Spleen (tissue), 11 donors: ENCODE results near the gene PDE1C. TPM values are rescaled to one million over a fixed set of nuclear protein-coding genes. Genes with fewer than 3 reads are reported as not detected.

Source experiments
- DNase-seq: peaks from one replicate; pipeline ENCODE4 v3.0.0-alpha.2; 2020
- H3K27ac ChIP-seq, 8 donors: fragments of 200-600 bp; sonication (generic) in 7 of 8; 1 replicate in 4 of 8; 2 replicates in 4 of 8; pipeline versions ENCODE4 v1.5.0 to v1.8.0; 2016 to 2021; ENCODE audit warnings: inconsistent platforms in 4 of 8, mild to moderate bottlenecking in 4 of 8, moderate library complexity in 1 of 8
- H3K27me3 ChIP-seq, 7 donors: fragments of 200-600 bp; sonication (generic) in 6 of 7; replicated peaks in 1 of 7; 1 replicate in 4 of 7; 2 replicates in 3 of 7; pipeline versions ENCODE4 v1.5.0 to v1.8.0; 2016 to 2021; ENCODE audit warnings: inconsistent platforms in 3 of 7, mild to moderate bottlenecking in 1 of 7
- H3K36me3 ChIP-seq, 6 donors: fragments of 200-600 bp; sonication (generic) in 5 of 6; 1 replicate in 4 of 6; 2 replicates in 2 of 6; pipeline versions ENCODE4 v1.5.0 to v1.8.0; 2016 to 2021; ENCODE audit warnings: inconsistent platforms in 2 of 6
- H3K4me1 ChIP-seq, 6 donors: fragments of 200-600 bp; sonication (generic) in 5 of 6; 1 replicate in 3 of 6; 2 replicates in 3 of 6; pipeline versions ENCODE4 v1.5.0 to v1.8.0; 2016 to 2021; ENCODE audit warnings: inconsistent platforms in 3 of 6
- H3K4me3 ChIP-seq, 8 donors: fragments of 200-600 bp; sonication (generic) in 7 of 8; 1 replicate in 4 of 8; 2 replicates in 4 of 8; pipeline versions ENCODE4 v1.5.0 to v1.8.0; 2016 to 2021; ENCODE audit warnings: inconsistent platforms in 4 of 8, mild to moderate bottlenecking in 4 of 8, moderate library complexity in 2 of 8
- H3K9me3 ChIP-seq, 8 donors: fragments of 200-600 bp; sonication (generic) in 7 of 8; 1 replicate in 4 of 8; 2 replicates in 4 of 8; pipeline versions ENCODE4 v1.5.0 to v1.8.0; 2016 to 2021; ENCODE audit warnings: inconsistent platforms in 4 of 8
- CTCF ChIP-seq, 11 experiments: fragments of 200-600 bp in 7 of 11; fragments of 450-650 bp in 4 of 11; sonication (generic) in 4 of 11; IDR thresholded peaks in 8 of 11; conservative IDR thresholded peaks in 3 of 11; 1 replicate in 7 of 11; 2 replicates in 4 of 11; pipeline versions ENCODE4 v1.4.0 to v1.8.0; 2016 to 2021; ENCODE audit warnings: antibody characterized with exemption in 11 of 11, inconsistent platforms in 4 of 11, mild to moderate bottlenecking in 1 of 11
- POLR2A ChIP-seq, 3 donors: fragments of 450-650 bp; IDR thresholded peaks; one replicate each; pipeline ENCODE4 v1.5.1; 2017; ENCODE audit warnings: antibody characterized with exemption in 3 of 3, mild to moderate bottlenecking in 1 of 3
- POLR2AphosphoS5 ChIP-seq, 3 donors: sonication (generic); formaldehyde crosslinking; IDR thresholded peaks; one replicate each; pipeline ENCODE4 v1.5.1; 2017; ENCODE audit warnings: antibody characterized with exemption in 3 of 3
- WGBS, 5 donors: extraction: QIAGEN DNeasy Blood & Tissue Kit in 3 of 5; methylation state at CpG; one replicate each; pipeline versions ENCODE4 v1.1.5 to v1.1.7; 2013 to 2018; 5-methylcytosine and 5-hydroxymethylcytosine counted together
- intact Hi-C: fragments of 100-400 bp; cut with DNase I; formaldehyde crosslinking; loops from one replicate; pipeline ENCODE4 v1.15.0; 2023; ENCODE audit warnings: low total_unique reads
- polyA plus RNA-seq, 3 donors: library from polyadenylated mRNA; stranded (reverse); fragments of 200-250 nt; gene quantifications; one replicate each; pipeline ENCODE4 v1.2.1, GENCODE V29; 2013
- total RNA-seq, 7 donors: library from RNA; depleted of rRNA in 3 of 7; stranded (reverse); fragments of >200 nt in 3 of 7; fragmentation: NEBNext Ultra II Directional in 4 of 7; extraction: Animal tissue kit (Norgen Biotek cat#: 25700) in 4 of 7; gene quantifications; one replicate each; pipeline versions ENCODE4 v1.1.0 to v1.2.1, GENCODE V29; 2016 to 2021
- donor health status: healthy with polysubstance abuse.
- donor health status: DM: no; HTN: no; CAD: no; lungs with moderate emphysema.
- donor health status: DM: no; HTN: no; CAD: no.
- donor health status: Bipolar disorder and iron deficiency.
- donor health status: healthy.
- donor health status: DM: no; HTN: no; CAD: no.
- donor health status: DM: yes; HTN: yes; CAD: no.

The PDE1C gene
- total and polyA plus RNA-seq, 10 donors: 0.53 to 3.3 (median 1.6) TPM

DNA sequence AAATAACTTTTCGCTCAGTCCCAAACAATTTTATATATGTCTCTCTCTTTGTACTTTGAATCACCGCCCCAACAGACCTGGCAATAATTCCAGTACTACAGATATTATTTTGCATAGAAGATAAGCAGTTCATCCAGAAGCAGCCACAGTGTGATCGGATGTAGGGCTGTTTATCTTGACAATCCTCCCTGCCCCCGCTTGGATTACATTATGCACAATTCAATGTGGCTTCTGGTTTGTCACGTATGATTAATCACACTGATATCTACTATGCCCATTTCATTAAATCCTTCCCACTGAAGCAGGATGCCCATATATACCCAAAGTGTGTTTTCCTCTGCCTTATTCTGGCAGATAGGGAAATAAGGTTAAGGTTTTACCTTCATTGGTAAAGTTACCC is 115.2 kb downstream of the PDE1C start:
- Histone ChIP-seq H3K27ac (no peak overlapping the region), H3K36me3 (no peaks in the 10 kb centered on the region), H3K9me3 (no peaks in the 10 kb centered on the region), H3K4me1 (no peaks in the 10 kb centered on the region), H3K4me3 (no peak overlapping the region), H3K27me3 (no peaks in the 10 kb centered on the region)
- intact Hi-C loops: no loop called here
- WGBS, 5 donors: 88 to 93% (median 90%) methylated on average over 5 of the region's 5 CpGs
- no peak for DNase-seq
- TF ChIP-seq CTCF (IDR thresholded peaks at IDR 0.05 in 8 of 11, conservative IDR thresholded peaks at IDR 0.05 in 3 of 11): no peak
- no peak for TF ChIP-seq POLR2A (IDR thresholded peaks at IDR 0.05)
- TF ChIP-seq POLR2AphosphoS5 (IDR thresholded peaks at IDR 0.05): no peak

GRCh38 chr7:31954500-31954899 is 115.7 kb downstream of the PDE1C start:
- Histone ChIP-seq H3K36me3 (no peaks in the 10 kb centered on the region), H3K9me3 (no peaks in the 10 kb centered on the region), H3K4me3 (no peak overlapping the region), H3K27ac (no peak overlapping the region), H3K4me1 (no peaks in the 10 kb centered on the region), H3K27me3 (no peaks in the 10 kb centered on the region)
- intact Hi-C loops: no loop called here
- no peak for DNase-seq
- TF ChIP-seq POLR2A (IDR thresholded peaks at IDR 0.05): no peak
- no peak for TF ChIP-seq POLR2AphosphoS5 (IDR thresholded peaks at IDR 0.05)
- TF ChIP-seq CTCF (IDR thresholded peaks at IDR 0.05 in 8 of 11, conservative IDR thresholded peaks at IDR 0.05 in 3 of 11): no peak
- 90 to 96% (median 95%) methylated on average over 2 of the region's 2 CpGs for WGBS, 5 donors

GRCh38 chr7:31953432-31953831 is 116.8 kb downstream of the PDE1C start:
- no peak overlapping the region for H3K4me3 ChIP-seq
- intact Hi-C loops: no loop called here
- H3K27me3 ChIP-seq: no peaks in the 10 kb centered on the region
- peaks cover 0 to 3% (median 0%) of the 10 kb centered on the region in 8 donors for H3K9me3 ChIP-seq
- DNase-seq: no peak
- no peak overlapping the region for H3K27ac ChIP-seq
- no peaks in the 10 kb centered on the region for H3K36me3 ChIP-seq
- TF ChIP-seq POLR2AphosphoS5 (IDR thresholded peaks at IDR 0.05) (no peak), CTCF (IDR thresholded peaks at IDR 0.05 in 8 of 11, conservative IDR thresholded peaks at IDR 0.05 in 3 of 11) (no peak), POLR2A (IDR thresholded peaks at IDR 0.05) (no peak)
- WGBS, 5 donors: 76 to 97% (median 84%) methylated on average over 2 of the region's 2 CpGs
- H3K4me1 ChIP-seq: no peaks in the 10 kb centered on the region

DNA sequence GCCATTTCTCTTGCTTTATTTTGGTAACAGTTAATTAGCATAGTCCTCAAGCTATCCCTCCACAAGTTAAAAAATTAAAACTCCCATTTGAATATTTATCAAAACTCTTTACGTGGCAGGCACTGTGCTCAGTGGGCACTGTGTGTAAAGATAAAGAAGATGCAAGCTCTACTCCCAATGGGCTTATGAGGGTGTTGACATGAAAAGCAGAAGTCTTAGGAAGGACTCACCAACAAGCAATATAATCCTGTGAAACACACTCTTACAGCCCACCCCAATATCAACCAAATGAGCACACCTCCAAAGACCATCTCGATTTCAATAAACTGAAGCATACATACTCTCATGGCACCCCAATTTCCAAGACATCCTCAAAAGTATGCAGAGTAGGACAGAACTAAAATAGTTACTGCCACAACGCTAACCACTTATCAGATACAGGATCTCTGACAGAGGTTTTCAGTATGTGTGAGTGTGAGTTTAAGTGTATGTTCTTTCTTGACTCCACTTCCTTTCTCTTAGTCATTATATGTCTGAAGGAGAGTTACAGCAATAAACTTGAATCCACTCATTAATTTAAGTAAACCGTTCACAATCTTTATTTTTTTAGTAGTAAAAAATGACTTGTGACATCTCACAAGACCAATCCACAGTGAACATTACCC is 120.0 kb downstream of the PDE1C start:
- no peak overlapping the region for H3K27ac ChIP-seq
- no peak for DNase-seq
- TF ChIP-seq POLR2AphosphoS5 (IDR thresholded peaks at IDR 0.05): no peak
- no peak for TF ChIP-seq CTCF (IDR thresholded peaks at IDR 0.05 in 8 of 11, conservative IDR thresholded peaks at IDR 0.05 in 3 of 11)
- TF ChIP-seq POLR2A (IDR thresholded peaks at IDR 0.05): no peak
- no peaks in the 10 kb centered on the region for H3K36me3 ChIP-seq
- no peak overlapping the region for H3K4me3 ChIP-seq
- WGBS, 5 donors: 61 to 68% (median 62%) methylated on average over 4 of the region's 4 CpGs
- H3K4me1 ChIP-seq: no peaks in the 10 kb centered on the region
- intact Hi-C loops: no loop called here
- peaks cover 0 to 29% (median 17%) of the 10 kb centered on the region in 8 donors for H3K9me3 ChIP-seq
- no peaks in the 10 kb centered on the region for H3K27me3 ChIP-seq
